ENCODE measurements around the gene ATG2A.
A peak's percentile ranks its signal among the peaks of the same experiment; 100 is the strongest.

Gene ATG2A

GRCh38 chr11:64916775-64917662 is at the start of gene ATG2A:
Gene ATG2A, minus strand, starts transcription at chr11:64917209. Its CDS starts 74 bp downstream, at chr11:64917135.
- DNase-seq: peak; percentile 99

GRCh38 chr11:64963072-64963631 is 46.1 kb upstream of the ATG2A start:
- DNase-seq: no peak

- DNase-seq: no peak
These were observed 43.7 kb upstream of the ATG2A start for GRCh38 chr11:64960719-64961118.

- no peak for DNase-seq
These were observed 42.5 kb upstream of the ATG2A start for GRCh38 chr11:64959498-64959897.

- no peak for DNase-seq
These were observed 37.2 kb upstream of the ATG2A start for GRCh38 chr11:64954201-64954600.

- DNase-seq: no peak
These were observed 34.5 kb upstream of the ATG2A start for GRCh38 chr11:64951529-64951928.

GRCh38 chr11:64947208-64947814 is 30.3 kb upstream of the ATG2A start:
- DNase-seq: no peak

GRCh38 chr11:64936539-64936938 is 19.5 kb upstream of the ATG2A start:
- DNase-seq: no peak

GRCh38 chr11:64935359-64936081 is 18.5 kb upstream of the ATG2A start, which contains the start of gene GPHA2:
Gene GPHA2, minus strand, starts transcription at chr11:64935893. Its CDS starts 433 bp downstream, at chr11:64935460.
- DNase-seq: peak; percentile 67 to 78

- DNase-seq: no peak
These were observed 17.8 kb upstream of the ATG2A start for GRCh38 chr11:64934682-64935358.

GRCh38 chr11:64933935-64934681 is 17.1 kb upstream of the ATG2A start:
- DNase-seq: no peak

- no peak for DNase-seq
These were observed 16.4 kb upstream of the ATG2A start for GRCh38 chr11:64933213-64933934.

- no peak for DNase-seq
These were observed 15.3 kb upstream of the ATG2A start for GRCh38 chr11:64932324-64932723.

- no peak for DNase-seq
These were observed 14.3 kb upstream of the ATG2A start for GRCh38 chr11:64931290-64931689.

GRCh38 chr11:64930340-64930739 is 13.3 kb upstream of the ATG2A start:
- no peak for DNase-seq

- no peak for DNase-seq
These were observed 12.6 kb upstream of the ATG2A start for GRCh38 chr11:64929625-64930024.

- no peak for DNase-seq
These were observed 11.9 kb upstream of the ATG2A start for GRCh38 chr11:64928957-64929356.

- DNase-seq: no peak
These were observed 9.7 kb upstream of the ATG2A start for GRCh38 chr11:64926689-64927088.

GRCh38 chr11:64925536-64926436 is 8.8 kb upstream of the ATG2A start:
- no peak for DNase-seq

- DNase-seq: no peak
These were observed 7.9 kb upstream of the ATG2A start for GRCh38 chr11:64924910-64925284.

Data from NCI-H524 (cell line).